ENCODE measurements around the gene NUDCD3.

DNA sequence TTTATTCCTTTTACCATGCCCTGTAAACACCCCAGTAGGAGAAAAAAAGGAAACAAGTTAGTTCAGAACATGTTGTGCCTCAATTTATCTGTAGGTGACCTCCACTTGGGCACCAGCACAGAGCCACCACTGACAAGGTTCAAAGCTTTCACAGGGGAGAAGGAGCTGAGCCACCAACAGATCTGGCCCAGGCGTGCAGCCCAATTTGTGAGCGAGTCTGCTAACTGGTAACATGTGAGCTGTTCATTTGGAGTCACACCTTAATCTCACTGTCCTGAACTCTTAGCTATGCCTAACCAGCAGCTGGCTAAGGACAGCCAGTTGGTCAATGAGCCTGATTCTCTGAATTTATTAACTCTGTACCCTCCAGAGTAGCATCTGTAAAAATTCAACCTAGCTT is 86.7 kb downstream of the NUDCD3 start:
- TF ChIP-seq, protein P1, sequence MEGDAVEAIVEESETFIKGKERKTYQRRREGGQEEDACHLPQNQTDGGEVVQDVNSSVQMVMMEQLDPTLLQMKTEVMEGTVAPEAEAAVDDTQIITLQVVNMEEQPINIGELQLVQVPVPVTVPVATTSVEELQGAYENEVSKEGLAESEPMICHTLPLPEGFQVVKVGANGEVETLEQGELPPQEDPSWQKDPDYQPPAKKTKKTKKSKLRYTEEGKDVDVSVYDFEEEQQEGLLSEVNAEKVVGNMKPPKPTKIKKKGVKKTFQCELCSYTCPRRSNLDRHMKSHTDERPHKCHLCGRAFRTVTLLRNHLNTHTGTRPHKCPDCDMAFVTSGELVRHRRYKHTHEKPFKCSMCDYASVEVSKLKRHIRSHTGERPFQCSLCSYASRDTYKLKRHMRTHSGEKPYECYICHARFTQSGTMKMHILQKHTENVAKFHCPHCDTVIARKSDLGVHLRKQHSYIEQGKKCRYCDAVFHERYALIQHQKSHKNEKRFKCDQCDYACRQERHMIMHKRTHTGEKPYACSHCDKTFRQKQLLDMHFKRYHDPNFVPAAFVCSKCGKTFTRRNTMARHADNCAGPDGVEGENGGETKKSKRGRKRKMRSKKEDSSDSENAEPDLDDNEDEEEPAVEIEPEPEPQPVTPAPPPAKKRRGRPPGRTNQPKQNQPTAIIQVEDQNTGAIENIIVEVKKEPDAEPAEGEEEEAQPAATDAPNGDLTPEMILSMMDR (IDR thresholded peaks at IDR 0.05; ENCODE audit: insufficient read depth, low read length, poor library complexity, severe bottlenecking) = no peak
- TF ChIP-seq EZH2phosphoT487 (conservative IDR thresholded peaks at IDR 0.05; ENCODE audit: low read length) = no peak

All from SU-DHL-6 (cell line).